ENCODE results near the gene ATG9B. TPM values are rescaled to one million over a fixed set of nuclear protein-coding genes. Genes with fewer than 3 reads are reported as not detected.

Gene ATG9B
- total RNA-seq, 1 experiment from 2014 or later = 13.7 TPM

GRCh38 chr7:150981644-150982043, 42.6 kb downstream of the ATG9B start:
- Histone ChIP-seq H3K27ac (no peak overlapping the region), H4K20me1 (ENCODE audit: insufficient read depth) (no peaks in the 10 kb centered on the region; the same call in 1 of the 2 replicates), H2AFZ (no peak overlapping the region), H3K4me2 (no peak overlapping the region), H3K27me3 (ENCODE audit: insufficient read depth, low read depth) (peaks cover 56% of the 10 kb centered on the region), H3K9me3 (ENCODE audit: insufficient read depth, low read depth) (no peaks in the 10 kb centered on the region), H3F3A (ENCODE audit: insufficient read depth, low read depth) (no peaks in the 10 kb centered on the region), H3K36me3 (ENCODE audit: low read depth) (no peaks in the 10 kb centered on the region), H3K4me1 (replicated peaks; ENCODE audit: insufficient read depth) (no peaks in the 10 kb centered on the region), H3K9me2 (ENCODE audit: insufficient read depth) (no peaks in the 10 kb centered on the region), H3K4me3 (no peak overlapping the region), H3K79me2 (ENCODE audit: low read depth) (no peaks in the 10 kb centered on the region)
- CTCF ChIA-PET = no interaction called here
- TF ChIP-seq, protein P1, sequence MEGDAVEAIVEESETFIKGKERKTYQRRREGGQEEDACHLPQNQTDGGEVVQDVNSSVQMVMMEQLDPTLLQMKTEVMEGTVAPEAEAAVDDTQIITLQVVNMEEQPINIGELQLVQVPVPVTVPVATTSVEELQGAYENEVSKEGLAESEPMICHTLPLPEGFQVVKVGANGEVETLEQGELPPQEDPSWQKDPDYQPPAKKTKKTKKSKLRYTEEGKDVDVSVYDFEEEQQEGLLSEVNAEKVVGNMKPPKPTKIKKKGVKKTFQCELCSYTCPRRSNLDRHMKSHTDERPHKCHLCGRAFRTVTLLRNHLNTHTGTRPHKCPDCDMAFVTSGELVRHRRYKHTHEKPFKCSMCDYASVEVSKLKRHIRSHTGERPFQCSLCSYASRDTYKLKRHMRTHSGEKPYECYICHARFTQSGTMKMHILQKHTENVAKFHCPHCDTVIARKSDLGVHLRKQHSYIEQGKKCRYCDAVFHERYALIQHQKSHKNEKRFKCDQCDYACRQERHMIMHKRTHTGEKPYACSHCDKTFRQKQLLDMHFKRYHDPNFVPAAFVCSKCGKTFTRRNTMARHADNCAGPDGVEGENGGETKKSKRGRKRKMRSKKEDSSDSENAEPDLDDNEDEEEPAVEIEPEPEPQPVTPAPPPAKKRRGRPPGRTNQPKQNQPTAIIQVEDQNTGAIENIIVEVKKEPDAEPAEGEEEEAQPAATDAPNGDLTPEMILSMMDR (conservative IDR thresholded peaks at IDR 0.05) = no peak
- TF ChIP-seq EZH2 (IDR thresholded peaks at IDR 0.05; ENCODE audit: low read depth) = no peak
- BruUV-seq (replicated peaks) = no TSS peak
- POLR2A ChIA-PET (ENCODE audit: unreplicated experiment) = no interaction called here
- DNase-seq = no peak
- intact Hi-C loops (cut with micrococcal nuclease; ENCODE audit: unreplicated experiment) = no loop called here

- Histone ChIP-seq H2AFZ (no peak overlapping the region), H3K4me1 (replicated peaks; ENCODE audit: insufficient read depth) (no peaks in the 10 kb centered on the region), H3F3A (ENCODE audit: insufficient read depth, low read depth) (no peaks in the 10 kb centered on the region), H3K36me3 (ENCODE audit: low read depth) (no peaks in the 10 kb centered on the region), H3K27me3 (ENCODE audit: insufficient read depth, low read depth) (peaks cover 51% of the 10 kb centered on the region), H3K4me2 (no peak overlapping the region), H3K9me2 (ENCODE audit: insufficient read depth) (no peaks in the 10 kb centered on the region), H3K4me3 (no peak overlapping the region), H3K79me2 (ENCODE audit: low read depth) (no peaks in the 10 kb centered on the region), H3K27ac (no peak overlapping the region), H3K9me3 (ENCODE audit: insufficient read depth, low read depth) (no peaks in the 10 kb centered on the region), H4K20me1 (ENCODE audit: insufficient read depth) (no peaks in the 10 kb centered on the region; the same call in 1 of the 2 replicates)
- intact Hi-C loops (cut with micrococcal nuclease; ENCODE audit: unreplicated experiment) = no loop called here
- no peak for DNase-seq
- BruUV-seq (replicated peaks) = no TSS peak
- ChIA-PET CTCF (interaction anchor here (0.5 to 0.7 kb wide), 2 partner anchors 83 to 203 kb away, joined by 3 to 5 read pairs; no protein-coding TSS in a partner anchor), POLR2A (ENCODE audit: unreplicated experiment) (no interaction called here)
- TF ChIP-seq, protein P1 (conservative IDR thresholded peaks at IDR 0.05) = no peak
- TF ChIP-seq EZH2 (IDR thresholded peaks at IDR 0.05; ENCODE audit: low read depth) = no peak
These were observed 43.6 kb downstream of the ATG9B start for GRCh38 chr7:150980663-150981062.

DNA sequence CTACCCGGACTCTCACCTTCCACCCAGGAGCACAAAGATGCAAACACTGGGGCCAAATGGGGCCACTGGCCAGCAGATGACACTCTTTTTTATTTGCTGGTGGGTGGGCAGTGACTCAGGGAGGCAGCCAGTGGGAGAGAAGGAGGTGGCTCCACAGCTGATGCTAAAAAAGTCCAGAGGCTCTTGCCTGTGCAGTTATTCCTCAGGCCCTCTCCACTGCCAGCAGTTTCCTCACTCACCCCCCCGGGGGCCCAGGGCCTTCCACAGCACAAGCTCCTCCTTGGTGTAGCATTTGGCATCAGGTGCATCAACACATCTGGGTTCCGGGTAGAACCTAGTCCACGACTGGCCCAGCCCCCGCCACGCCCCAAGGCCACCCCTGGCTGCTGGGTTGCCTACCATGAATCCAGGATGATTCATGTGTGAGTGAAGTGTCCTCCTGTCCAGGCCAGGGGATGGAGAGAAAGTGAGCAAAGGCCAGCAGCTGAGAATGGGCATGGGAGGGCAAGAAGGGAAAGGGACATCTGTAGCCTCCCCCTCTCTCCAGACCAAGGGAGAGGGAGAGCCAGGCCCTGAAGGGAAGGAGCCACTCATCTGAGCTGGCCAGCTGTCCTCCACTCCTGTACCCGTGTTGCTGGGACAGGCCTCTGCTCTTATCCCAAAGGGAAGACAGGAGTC, 44.4 kb downstream of the ATG9B start:
- no peak overlapping the region for H2AFZ ChIP-seq
- no peaks in the 10 kb centered on the region for H3K9me3 ChIP-seq (ENCODE audit: insufficient read depth, low read depth)
- POLR2A ChIA-PET (ENCODE audit: unreplicated experiment) = no interaction called here
- H3K27me3 ChIP-seq (ENCODE audit: insufficient read depth, low read depth) = peaks cover 51% of the 10 kb centered on the region
- H3K4me3 ChIP-seq = no peak overlapping the region
- H3K4me2 ChIP-seq = no peak overlapping the region
- CTCF ChIA-PET = no interaction called here
- H3K9me2 ChIP-seq (ENCODE audit: insufficient read depth) = no peaks in the 10 kb centered on the region
- BruUV-seq (replicated peaks) = no TSS peak
- H3F3A ChIP-seq (ENCODE audit: insufficient read depth, low read depth) = no peaks in the 10 kb centered on the region
- H3K79me2 ChIP-seq (ENCODE audit: low read depth) = no peaks in the 10 kb centered on the region
- no peaks in the 10 kb centered on the region; the same call in 1 of the 2 replicates for H4K20me1 ChIP-seq (ENCODE audit: insufficient read depth)
- H3K36me3 ChIP-seq (ENCODE audit: low read depth) = no peaks in the 10 kb centered on the region
- intact Hi-C loops (cut with micrococcal nuclease; ENCODE audit: unreplicated experiment) = loop anchor here (10.0 kb wide), 1 partner anchor 105 kb away; the partner anchor contains the start of genes AGAP3, FASTK and TMUB1
- DNase-seq = no peak
- H3K27ac ChIP-seq = no peak overlapping the region
- TF ChIP-seq, protein P1 (conservative IDR thresholded peaks at IDR 0.05) = no peak
- TF ChIP-seq EZH2 (IDR thresholded peaks at IDR 0.05; ENCODE audit: low read depth) = no peak
- H3K4me1 ChIP-seq (replicated peaks; ENCODE audit: insufficient read depth) = 0 out of 2 replicates have a peak, but pooled peaks cover 4% of the 10 kb centered on the region
